ENCODE results near the gene STAB1. TPM values are rescaled to one million over a fixed set of nuclear protein-coding genes. Genes with fewer than 3 reads are reported as not detected.

The STAB1 gene
- total and polyA plus RNA-seq, 2 donors = 73.5 to 91.8 TPM

- WGBS = 94% methylated on average over 11 of the region's 11 CpGs
- no peak for DNase-seq (ENCODE audit: extremely low spot score)
- Histone ChIP-seq H3K4me3 (ENCODE audit: low read depth, low read length) (no peak overlapping the region), H3K36me3 (ENCODE audit: insufficient read depth) (no peaks in the 10 kb centered on the region), H3K27ac (ENCODE audit: low read depth) (no peak overlapping the region), H3K4me1 (ENCODE audit: insufficient read depth) (no peaks in the 10 kb centered on the region)
These were observed 6.9 kb downstream of the STAB1 start for GRCh38 chr3:52502001-52502400.

- H3K4me1 ChIP-seq (ENCODE audit: insufficient read depth) = no peaks in the 10 kb centered on the region
- H3K4me3 ChIP-seq (ENCODE audit: low read depth, low read length) = no peak overlapping the region
- no peaks in the 10 kb centered on the region for H3K36me3 ChIP-seq (ENCODE audit: insufficient read depth)
- WGBS = 94% methylated on average over 11 of the region's 11 CpGs
- H3K27ac ChIP-seq (ENCODE audit: low read depth) = no peak overlapping the region
- no peak for DNase-seq (ENCODE audit: extremely low spot score)
These were observed 7.7 kb downstream of the STAB1 start for GRCh38 chr3:52502808-52503350.

GRCh38 chr3:52503788-52504424, 8.8 kb downstream of the STAB1 start:
- 71% methylated on average over 23 of the region's 23 CpGs for WGBS
- no peak for DNase-seq (ENCODE audit: extremely low spot score)
- Histone ChIP-seq H3K36me3 (ENCODE audit: insufficient read depth) (no peaks in the 10 kb centered on the region), H3K27ac (ENCODE audit: low read depth) (no peak overlapping the region), H3K4me3 (ENCODE audit: low read depth, low read length) (no peak overlapping the region), H3K4me1 (ENCODE audit: insufficient read depth) (no peaks in the 10 kb centered on the region)

GRCh38 chr3:52504977-52505376, 9.8 kb downstream of the STAB1 start:
- 83% methylated on average over 10 of the region's 10 CpGs for WGBS
- Histone ChIP-seq H3K4me3 (ENCODE audit: low read depth, low read length) (no peak overlapping the region), H3K36me3 (ENCODE audit: insufficient read depth) (no peaks in the 10 kb centered on the region), H3K4me1 (ENCODE audit: insufficient read depth) (no peaks in the 10 kb centered on the region), H3K27ac (ENCODE audit: low read depth) (no peak overlapping the region)
- DNase-seq (ENCODE audit: extremely low spot score) = no peak

- DNase-seq (ENCODE audit: extremely low spot score) = no peak
- H3K4me3 ChIP-seq (ENCODE audit: low read depth, low read length) = no peak overlapping the region
- H3K36me3 ChIP-seq (ENCODE audit: insufficient read depth) = no peaks in the 10 kb centered on the region
- H3K4me1 ChIP-seq (ENCODE audit: insufficient read depth) = no peaks in the 10 kb centered on the region
- no peak overlapping the region for H3K27ac ChIP-seq (ENCODE audit: low read depth)
- 81% methylated on average over 27 of the region's 27 CpGs for WGBS
These were observed 11.3 kb downstream of the STAB1 start for GRCh38 chr3:52506266-52506966.

GRCh38 chr3:52507359-52507758, 12.2 kb downstream of the STAB1 start:
- no peaks in the 10 kb centered on the region for H3K4me1 ChIP-seq (ENCODE audit: insufficient read depth)
- H3K4me3 ChIP-seq (ENCODE audit: low read depth, low read length) = no peak overlapping the region
- no peak for DNase-seq (ENCODE audit: extremely low spot score)
- no peak overlapping the region for H3K27ac ChIP-seq (ENCODE audit: low read depth)
- H3K36me3 ChIP-seq (ENCODE audit: insufficient read depth) = no peaks in the 10 kb centered on the region
- 54% methylated on average over 5 of the region's 5 CpGs for WGBS

GRCh38 chr3:52509753-52510328, 14.7 kb downstream of the STAB1 start:
- H3K4me3 ChIP-seq (ENCODE audit: low read depth, low read length) = no peak overlapping the region
- H3K36me3 ChIP-seq (ENCODE audit: insufficient read depth) = no peaks in the 10 kb centered on the region
- H3K4me1 ChIP-seq (ENCODE audit: insufficient read depth) = no peaks in the 10 kb centered on the region
- WGBS = 69% methylated on average over 12 of the region's 12 CpGs
- DNase-seq (ENCODE audit: extremely low spot score) = no peak
- H3K27ac ChIP-seq (ENCODE audit: low read depth) = no peak overlapping the region

GRCh38 chr3:52511509-52511908, 16.4 kb downstream of the STAB1 start:
- no peak overlapping the region for H3K4me3 ChIP-seq (ENCODE audit: low read depth, low read length)
- DNase-seq (ENCODE audit: extremely low spot score) = no peak
- H3K27ac ChIP-seq (ENCODE audit: low read depth) = no peak overlapping the region
- 91% methylated on average over 7 of the region's 7 CpGs for WGBS
- H3K4me1 ChIP-seq (ENCODE audit: insufficient read depth) = no peaks in the 10 kb centered on the region
- H3K36me3 ChIP-seq (ENCODE audit: insufficient read depth) = no peaks in the 10 kb centered on the region

GRCh38 chr3:52512105-52512504, 17.0 kb downstream of the STAB1 start:
- Histone ChIP-seq H3K4me1 (ENCODE audit: insufficient read depth) (no peaks in the 10 kb centered on the region), H3K27ac (ENCODE audit: low read depth) (no peak overlapping the region), H3K36me3 (ENCODE audit: insufficient read depth) (no peaks in the 10 kb centered on the region), H3K4me3 (ENCODE audit: low read depth, low read length) (no peak overlapping the region)
- WGBS = 64% methylated on average over 8 of the region's 8 CpGs
- DNase-seq (ENCODE audit: extremely low spot score) = no peak

GRCh38 chr3:52512727-52513126, 17.6 kb downstream of the STAB1 start:
- Histone ChIP-seq H3K36me3 (ENCODE audit: insufficient read depth) (no peaks in the 10 kb centered on the region), H3K4me3 (ENCODE audit: low read depth, low read length) (no peak overlapping the region), H3K4me1 (ENCODE audit: insufficient read depth) (no peaks in the 10 kb centered on the region), H3K27ac (ENCODE audit: low read depth) (no peak overlapping the region)
- WGBS = 66% methylated on average over 17 of the region's 17 CpGs
- no peak for DNase-seq (ENCODE audit: extremely low spot score)

GRCh38 chr3:52513281-52513680, 18.1 kb downstream of the STAB1 start:
- no peak overlapping the region for H3K4me3 ChIP-seq (ENCODE audit: low read depth, low read length)
- WGBS = 90% methylated on average over 7 of the region's 7 CpGs
- no peaks in the 10 kb centered on the region for H3K4me1 ChIP-seq (ENCODE audit: insufficient read depth)
- no peak overlapping the region for H3K27ac ChIP-seq (ENCODE audit: low read depth)
- DNase-seq (ENCODE audit: extremely low spot score) = no peak
- H3K36me3 ChIP-seq (ENCODE audit: insufficient read depth) = no peaks in the 10 kb centered on the region

- Histone ChIP-seq H3K4me1 (ENCODE audit: insufficient read depth) (no peaks in the 10 kb centered on the region), H3K36me3 (ENCODE audit: insufficient read depth) (no peaks in the 10 kb centered on the region), H3K27ac (ENCODE audit: low read depth) (no peak overlapping the region), H3K4me3 (ENCODE audit: low read depth, low read length) (no peak overlapping the region)
- DNase-seq (ENCODE audit: extremely low spot score) = no peak
- WGBS = 86% methylated on average over 11 of the region's 11 CpGs
These were observed 19.4 kb downstream of the STAB1 start for GRCh38 chr3:52514576-52514975.

- Histone ChIP-seq H3K4me1 (ENCODE audit: insufficient read depth) (no peaks in the 10 kb centered on the region), H3K27ac (ENCODE audit: low read depth) (no peak overlapping the region), H3K36me3 (ENCODE audit: insufficient read depth) (no peaks in the 10 kb centered on the region), H3K4me3 (ENCODE audit: low read depth, low read length) (no peak overlapping the region)
- DNase-seq (ENCODE audit: extremely low spot score) = no peak
- 57% methylated on average over 6 of the region's 6 CpGs for WGBS
These were observed 20.1 kb downstream of the STAB1 start for GRCh38 chr3:52515192-52515591.
